Fibroblast of lung (primary cell): ENCODE measurements around the gene XPR1.

Experiments
- EZH2 ChIP-seq: IDR thresholded peaks from 2 replicates; pipeline ENCODE4 v1.5.1; 2012; ENCODE audit warnings: low read length, control low read depth, mild to moderate bottlenecking; ENCODE audit errors: missing control alignments
- TF ChIP-seq, protein P1 (sequence below), 2 donors: IDR thresholded peaks in 1 of 2; conservative IDR thresholded peaks in 1 of 2; 1 replicate in 1 of 2; 2 replicates in 1 of 2; pipeline ENCODE4 v1.5.1; 2011 to 2012; ENCODE audit warnings: low read length in 2 of 2, control low read depth in 1 of 2, inconsistent platforms in 1 of 2, low read depth in 1 of 2, mild to moderate bottlenecking in 1 of 2

DNA sequence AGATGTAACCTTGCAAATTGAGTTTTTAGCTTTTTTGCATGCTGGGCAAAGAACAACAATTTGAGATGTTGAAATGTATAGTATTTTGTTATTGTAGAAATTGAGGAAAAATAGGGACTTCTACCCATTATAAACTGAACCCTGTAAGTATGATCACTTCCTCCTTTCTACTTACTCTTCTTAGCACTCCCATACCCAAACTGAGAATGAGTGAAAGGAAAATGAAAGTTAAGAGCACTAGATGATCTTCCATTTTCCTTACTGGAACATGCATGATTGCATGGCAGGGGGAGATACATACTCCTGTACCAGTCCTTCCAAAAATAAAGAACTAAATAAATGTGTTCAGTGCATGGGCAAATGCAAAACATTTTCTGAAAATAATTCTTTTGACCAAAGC, 173.5 kb downstream of the XPR1 start:
- no peak for TF ChIP-seq EZH2
- TF ChIP-seq, protein P1, sequence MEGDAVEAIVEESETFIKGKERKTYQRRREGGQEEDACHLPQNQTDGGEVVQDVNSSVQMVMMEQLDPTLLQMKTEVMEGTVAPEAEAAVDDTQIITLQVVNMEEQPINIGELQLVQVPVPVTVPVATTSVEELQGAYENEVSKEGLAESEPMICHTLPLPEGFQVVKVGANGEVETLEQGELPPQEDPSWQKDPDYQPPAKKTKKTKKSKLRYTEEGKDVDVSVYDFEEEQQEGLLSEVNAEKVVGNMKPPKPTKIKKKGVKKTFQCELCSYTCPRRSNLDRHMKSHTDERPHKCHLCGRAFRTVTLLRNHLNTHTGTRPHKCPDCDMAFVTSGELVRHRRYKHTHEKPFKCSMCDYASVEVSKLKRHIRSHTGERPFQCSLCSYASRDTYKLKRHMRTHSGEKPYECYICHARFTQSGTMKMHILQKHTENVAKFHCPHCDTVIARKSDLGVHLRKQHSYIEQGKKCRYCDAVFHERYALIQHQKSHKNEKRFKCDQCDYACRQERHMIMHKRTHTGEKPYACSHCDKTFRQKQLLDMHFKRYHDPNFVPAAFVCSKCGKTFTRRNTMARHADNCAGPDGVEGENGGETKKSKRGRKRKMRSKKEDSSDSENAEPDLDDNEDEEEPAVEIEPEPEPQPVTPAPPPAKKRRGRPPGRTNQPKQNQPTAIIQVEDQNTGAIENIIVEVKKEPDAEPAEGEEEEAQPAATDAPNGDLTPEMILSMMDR (conservative IDR thresholded peaks at IDR 0.05 in 1 of 2, IDR thresholded peaks at IDR 0.05 in 1 of 2; ENCODE audit: low read depth in 1 of 2, low read length in 2 of 2), result no peak
